Neural progenitor cell (in vitro differentiated cells): Measurements from ENCODE around the gene CYCS. TPM values are rescaled to one million over a fixed set of nuclear protein-coding genes. Genes with fewer than 3 reads are reported as not detected.

ENCODE experiments used
- DNase-seq: peaks from one replicate; pipeline ENCODE4 v3.0.0-alpha.2; 2016; ENCODE audit warnings: low spot score
- H2AFZ ChIP-seq: fragments of 200-600 bp; sonication (generic); replicated peaks from 2 replicates; pipeline ENCODE4 v1.6.1; 2016; ENCODE audit warnings: antibody characterized with exemption
- H3F3A ChIP-seq: fragments of 200-600 bp; sonication (generic); 2 replicates; pipeline ENCODE4 v1.6.1; 2016; ENCODE audit warnings: antibody characterized with exemption, low read depth
- H3K27ac ChIP-seq: fragments of 200-600 bp; sonication (generic); 2 replicates; pipeline ENCODE4 v1.5.1; 2016; ENCODE audit warnings: mild to moderate bottlenecking
- H3K27me3 ChIP-seq: fragments of 200-600 bp; sonication (generic); 2 replicates; pipeline ENCODE4 v1.6.1; 2016; ENCODE audit warnings: mild to moderate bottlenecking, moderate library complexity
- H3K36me3 ChIP-seq: fragments of 200-600 bp; sonication (generic); 2 replicates; pipeline ENCODE4 v1.5.1; 2016
- H3K4me1 ChIP-seq: fragments of 200-600 bp; sonication (generic); 2 replicates; pipeline ENCODE4 v1.6.1; 2016; ENCODE audit warnings: mixed run types
- H3K4me2 ChIP-seq: fragments of 200-600 bp; sonication (generic); 2 replicates; pipeline ENCODE4 v1.6.1; 2016
- H3K4me3 ChIP-seq: fragments of 200-600 bp; sonication (generic); 2 replicates; pipeline ENCODE4 v1.5.1; 2016
- H3K79me2 ChIP-seq: fragments of 200-600 bp; sonication (generic); 2 replicates; pipeline ENCODE4 v1.6.1; 2016; ENCODE audit warnings: low read depth
- H3K9ac ChIP-seq: fragments of 200-600 bp; sonication (generic); 2 replicates; pipeline ENCODE4 v1.6.1; 2016
- H3K9me3 ChIP-seq: fragments of 200-600 bp; sonication (generic); 2 replicates; pipeline ENCODE4 v1.5.1; 2016; ENCODE audit warnings: low read depth
- H4K20me1 ChIP-seq: fragments of 200-600 bp; sonication (generic); 2 replicates; pipeline ENCODE4 v1.6.1; 2016; ENCODE audit warnings: low read depth
- H3K27ac Mint-ChIP-seq: 3 replicates; pipeline ENCODE4 v1.8.0; 2021; ENCODE audit warnings: mixed read lengths
- H3K27me3 Mint-ChIP-seq: 2 replicates; pipeline ENCODE4 v1.8.0; 2022; ENCODE audit warnings: low read depth, mild to moderate bottlenecking, inconsistent platforms, moderate library complexity, mixed read lengths; ENCODE audit not compliant: insufficient read depth
- H3K36me3 Mint-ChIP-seq: 3 replicates; pipeline ENCODE4 v1.8.0; 2021; ENCODE audit warnings: mixed read lengths
- H3K4me1 Mint-ChIP-seq: 3 replicates; pipeline ENCODE4 v1.8.0; 2021; ENCODE audit warnings: mixed read lengths
- H3K4me3 Mint-ChIP-seq: 3 replicates; pipeline ENCODE4 v1.8.0; 2021; ENCODE audit warnings: mild to moderate bottlenecking, moderate library complexity, mixed read lengths
- H3K9me3 Mint-ChIP-seq: 3 replicates; pipeline ENCODE4 v1.8.0; 2020; ENCODE audit warnings: mixed read lengths
- CTCF ChIP-seq: fragments of 200-600 bp; sonication (generic); IDR thresholded peaks from 2 replicates; pipeline ENCODE4 v1.5.1; 2017; ENCODE audit warnings: antibody characterized with exemption, mild to moderate bottlenecking
- EZH2 ChIP-seq: fragments of 200-600 bp; sonication (generic); IDR thresholded peaks from 2 replicates; pipeline ENCODE4 v1.6.1; 2017; ENCODE audit warnings: antibody characterized with exemption, mild to moderate bottlenecking, moderate library complexity
- EZH2phosphoT487 ChIP-seq: fragments of 200-600 bp; sonication (generic); IDR thresholded peaks from 2 replicates; pipeline ENCODE4 v1.6.1; 2017; ENCODE audit warnings: antibody characterized with exemption
- total RNA-seq: library from RNA; depleted of rRNA; stranded (reverse); fragments of >200 nt; gene quantifications from 2 replicates; pipeline ENCODE4 v1.2.3, GENCODE V29; 2015; ENCODE audit warnings: low replicate concordance

The CYCS gene
- total RNA-seq, 1 donor from 2014 or later, result 93.9 TPM

- Histone ChIP-seq H2AFZ (no peak overlapping the region), H4K20me1 (no peaks in the 10 kb centered on the region), H3K27ac (no peak overlapping the region), H3K79me2 (no peaks in the 10 kb centered on the region), H3K9me3 (peaks cover 3% of the 10 kb centered on the region), H3F3A (peaks cover 15% of the 10 kb centered on the region), H3K4me2 (no peak overlapping the region), H3K27me3 (no peaks in the 10 kb centered on the region), H3K4me1 (peaks cover 8% of the 10 kb centered on the region), H3K4me3 (no peak overlapping the region), H3K9ac (no peak overlapping the region), H3K36me3 (no peaks in the 10 kb centered on the region)
- Mint-ChIP-seq H3K27ac (no peak overlapping the region), H3K4me3 (no peak overlapping the region), H3K9me3 (peaks cover 3% of the 10 kb centered on the region), H3K36me3 (no peaks in the 10 kb centered on the region), H3K4me1 (peaks cover 15% of the 10 kb centered on the region), H3K27me3 (peaks cover 3% of the 10 kb centered on the region)
- TF ChIP-seq EZH2 (no peak), EZH2phosphoT487 (no peak), CTCF (peak; percentile 73)
- peak; percentile 77 for DNase-seq
Observed at GRCh38 chr7:25093268-25093826, 31.7 kb downstream of the CYCS start.

GRCh38 chr7:25091779-25092178, 33.3 kb downstream of the CYCS start:
- TF ChIP-seq EZH2phosphoT487 (no peak), EZH2 (no peak), CTCF (no peak)
- no peaks in the 10 kb centered on the region for H3K36me3 ChIP-seq
- no peaks in the 10 kb centered on the region for H3K27me3 Mint-ChIP-seq
- no peak overlapping the region for H3K27ac Mint-ChIP-seq
- H3F3A ChIP-seq, result peaks cover 15% of the 10 kb centered on the region
- peaks cover 8% of the 10 kb centered on the region for H3K4me1 ChIP-seq
- no peaks in the 10 kb centered on the region for H3K9me3 Mint-ChIP-seq
- no peaks in the 10 kb centered on the region for H4K20me1 ChIP-seq
- H2AFZ ChIP-seq, result no peak overlapping the region
- peaks cover 15% of the 10 kb centered on the region for H3K4me1 Mint-ChIP-seq
- no peaks in the 10 kb centered on the region for H3K36me3 Mint-ChIP-seq
- no peak overlapping the region for H3K4me2 ChIP-seq
- H3K27me3 ChIP-seq, result no peaks in the 10 kb centered on the region
- H3K79me2 ChIP-seq, result no peaks in the 10 kb centered on the region
- no peak overlapping the region for H3K27ac ChIP-seq
- no peak for DNase-seq
- H3K4me3 Mint-ChIP-seq, result no peak overlapping the region
- no peak overlapping the region for H3K9ac ChIP-seq
- H3K4me3 ChIP-seq, result no peak overlapping the region
- no peaks in the 10 kb centered on the region for H3K9me3 ChIP-seq

GRCh38 chr7:25091176-25091575, 33.9 kb downstream of the CYCS start:
- no peaks in the 10 kb centered on the region for H3K9me3 Mint-ChIP-seq
- no peaks in the 10 kb centered on the region for H3K79me2 ChIP-seq
- H3K4me1 ChIP-seq, result peaks cover 8% of the 10 kb centered on the region
- no peak overlapping the region for H2AFZ ChIP-seq
- H3K4me2 ChIP-seq, result no peak overlapping the region
- H3K9ac ChIP-seq, result no peak overlapping the region
- no peaks in the 10 kb centered on the region for H3K36me3 ChIP-seq
- no peak overlapping the region for H3K27ac ChIP-seq
- H3K36me3 Mint-ChIP-seq, result no peaks in the 10 kb centered on the region
- no peaks in the 10 kb centered on the region for H3K27me3 ChIP-seq
- H3K27ac Mint-ChIP-seq, result no peak overlapping the region
- H3K4me3 ChIP-seq, result no peak overlapping the region
- no peak for TF ChIP-seq EZH2
- no peak for TF ChIP-seq EZH2phosphoT487
- TF ChIP-seq CTCF, result no peak
- H3K27me3 Mint-ChIP-seq, result no peaks in the 10 kb centered on the region
- H4K20me1 ChIP-seq, result no peaks in the 10 kb centered on the region
- no peaks in the 10 kb centered on the region for H3K9me3 ChIP-seq
- peaks cover 14% of the 10 kb centered on the region for H3F3A ChIP-seq
- H3K4me3 Mint-ChIP-seq, result no peak overlapping the region
- H3K4me1 Mint-ChIP-seq, result peaks cover 15% of the 10 kb centered on the region
- no peak for DNase-seq
